ENCODE measurements around the gene DMD. TPM values are rescaled to one million over a fixed set of nuclear protein-coding genes. Genes with fewer than 3 reads are reported as not detected.

The DMD gene
- total and polyA plus RNA-seq, 2 experiments from 2014 or later, result 1.5 to 2.0 TPM

- no peaks in the 10 kb centered on the region for H3K9me3 ChIP-seq (ENCODE audit: low read depth)
- no peak overlapping the region for H3K27ac ChIP-seq
- H2AFZ ChIP-seq, result no peak overlapping the region
- no peak overlapping the region for H3K4me2 ChIP-seq (ENCODE audit: unreplicated experiment)
- TF ChIP-seq EZH2 (IDR thresholded peaks at IDR 0.05; ENCODE audit: insufficient read depth, poor library complexity, severe bottlenecking) (no peak), EZH2phosphoT487 (IDR thresholded peaks at IDR 0.05; ENCODE audit: insufficient read depth, low read depth) (no peak)
- in situ Hi-C loops (cut with MboI), result no loop called here
- H3K36me3 ChIP-seq (ENCODE audit: low read depth), result no peaks in the 10 kb centered on the region
- no peaks in the 10 kb centered on the region for H3F3A ChIP-seq (ENCODE audit: insufficient read depth)
- no peaks in the 10 kb centered on the region for H3K27me3 ChIP-seq (replicated peaks; ENCODE audit: insufficient read depth)
- no peaks in the 10 kb centered on the region for H3K4me1 ChIP-seq (ENCODE audit: insufficient read depth)
- 39 to 51% methylated on average over 6 to 7 of the region's 7 CpGs for WGBS, 2 experiments (ENCODE audit: low coverage in 1 of 2, low lambda C conversion rate in 2 of 2, missing lambda C conversion rate in 2 of 2)
- H3K9ac ChIP-seq, result no peak overlapping the region
- no peak overlapping the region for H3K4me3 ChIP-seq
- DNase-seq, result no peak
- H3K79me2 ChIP-seq (ENCODE audit: insufficient read depth), result no peaks in the 10 kb centered on the region
- H4K20me1 ChIP-seq (ENCODE audit: insufficient read depth), result no peaks in the 10 kb centered on the region
- no peaks in the 10 kb centered on the region for H3K9me2 ChIP-seq (ENCODE audit: insufficient read depth)
Measured at GRCh38 chrX:32894679-32895078, 316.7 kb downstream of the DMD start.

- no peaks in the 10 kb centered on the region for H3K9me3 ChIP-seq (ENCODE audit: low read depth)
- WGBS, 2 experiments (ENCODE audit: low coverage in 1 of 2, low lambda C conversion rate in 2 of 2, missing lambda C conversion rate in 2 of 2), result 20 to 25% methylated on average over 4 to 5 of the region's 5 CpGs
- no peak for DNase-seq
- H3K79me2 ChIP-seq (ENCODE audit: insufficient read depth), result no peaks in the 10 kb centered on the region
- TF ChIP-seq EZH2phosphoT487 (IDR thresholded peaks at IDR 0.05; ENCODE audit: insufficient read depth, low read depth) (no peak), EZH2 (IDR thresholded peaks at IDR 0.05; ENCODE audit: insufficient read depth, poor library complexity, severe bottlenecking) (no peak)
- no peak overlapping the region for H2AFZ ChIP-seq
- H4K20me1 ChIP-seq (ENCODE audit: insufficient read depth), result no peaks in the 10 kb centered on the region
- H3K9ac ChIP-seq, result no peak overlapping the region
- in situ Hi-C loops (cut with MboI), result no loop called here
- no peaks in the 10 kb centered on the region for H3K4me1 ChIP-seq (ENCODE audit: insufficient read depth)
- no peak overlapping the region for H3K27ac ChIP-seq
- H3K4me3 ChIP-seq, result no peak overlapping the region
- no peaks in the 10 kb centered on the region for H3K9me2 ChIP-seq (ENCODE audit: insufficient read depth)
- no peaks in the 10 kb centered on the region for H3K27me3 ChIP-seq (replicated peaks; ENCODE audit: insufficient read depth)
- H3F3A ChIP-seq (ENCODE audit: insufficient read depth), result no peaks in the 10 kb centered on the region
- H3K4me2 ChIP-seq (ENCODE audit: unreplicated experiment), result no peak overlapping the region
- no peaks in the 10 kb centered on the region for H3K36me3 ChIP-seq (ENCODE audit: low read depth)
Measured at GRCh38 chrX:32893751-32894150, 317.6 kb downstream of the DMD start.

- no peak for DNase-seq
- Histone ChIP-seq H3K27ac (no peak overlapping the region), H3K4me1 (ENCODE audit: insufficient read depth) (no peaks in the 10 kb centered on the region), H3K9me2 (ENCODE audit: insufficient read depth) (no peaks in the 10 kb centered on the region), H3K79me2 (ENCODE audit: insufficient read depth) (no peaks in the 10 kb centered on the region), H4K20me1 (ENCODE audit: insufficient read depth) (no peaks in the 10 kb centered on the region), H3F3A (ENCODE audit: insufficient read depth) (no peaks in the 10 kb centered on the region), H3K9me3 (ENCODE audit: low read depth) (no peaks in the 10 kb centered on the region), H3K4me3 (no peak overlapping the region), H3K4me2 (ENCODE audit: unreplicated experiment) (no peak overlapping the region), H2AFZ (no peak overlapping the region), H3K27me3 (replicated peaks; ENCODE audit: insufficient read depth) (no peaks in the 10 kb centered on the region), H3K36me3 (ENCODE audit: low read depth) (no peaks in the 10 kb centered on the region), H3K9ac (no peak overlapping the region)
- TF ChIP-seq EZH2 (IDR thresholded peaks at IDR 0.05; ENCODE audit: insufficient read depth, poor library complexity, severe bottlenecking), result no peak
- no peak for TF ChIP-seq EZH2phosphoT487 (IDR thresholded peaks at IDR 0.05; ENCODE audit: insufficient read depth, low read depth)
- 24 to 25% methylated on average over 3 of the region's 3 CpGs for WGBS, 2 experiments (ENCODE audit: low coverage in 1 of 2, low lambda C conversion rate in 2 of 2, missing lambda C conversion rate in 2 of 2)
- in situ Hi-C loops (cut with MboI), result no loop called here
Measured at GRCh38 chrX:32877592-32877991, 333.8 kb downstream of the DMD start.

- no peaks in the 10 kb centered on the region for H3K9me3 ChIP-seq (ENCODE audit: low read depth)
- no peaks in the 10 kb centered on the region for H4K20me1 ChIP-seq (ENCODE audit: insufficient read depth)
- no peaks in the 10 kb centered on the region for H3F3A ChIP-seq (ENCODE audit: insufficient read depth)
- no peaks in the 10 kb centered on the region for H3K27me3 ChIP-seq (replicated peaks; ENCODE audit: insufficient read depth)
- no peak overlapping the region for H3K9ac ChIP-seq
- no peak for DNase-seq
- H3K4me2 ChIP-seq (ENCODE audit: unreplicated experiment), result no peak overlapping the region
- H3K4me1 ChIP-seq (ENCODE audit: insufficient read depth), result no peaks in the 10 kb centered on the region
- H3K4me3 ChIP-seq, result no peak overlapping the region
- TF ChIP-seq EZH2 (IDR thresholded peaks at IDR 0.05; ENCODE audit: insufficient read depth, poor library complexity, severe bottlenecking) (no peak), EZH2phosphoT487 (IDR thresholded peaks at IDR 0.05; ENCODE audit: insufficient read depth, low read depth) (no peak)
- 34 to 49% methylated on average over 4 of the region's 4 CpGs for WGBS, 2 experiments (ENCODE audit: low coverage in 1 of 2, low lambda C conversion rate in 2 of 2, missing lambda C conversion rate in 2 of 2)
- H3K9me2 ChIP-seq (ENCODE audit: insufficient read depth), result no peaks in the 10 kb centered on the region
- H3K36me3 ChIP-seq (ENCODE audit: low read depth), result no peaks in the 10 kb centered on the region
- no peaks in the 10 kb centered on the region for H3K79me2 ChIP-seq (ENCODE audit: insufficient read depth)
- H3K27ac ChIP-seq, result no peak overlapping the region
- in situ Hi-C loops (cut with MboI), result no loop called here
- H2AFZ ChIP-seq, result no peak overlapping the region
Measured at GRCh38 chrX:32874839-32875238, 336.5 kb downstream of the DMD start.

GRCh38 chrX:32873786-32874185 is 337.6 kb downstream of the DMD start:
- Histone ChIP-seq H3K36me3 (ENCODE audit: low read depth) (no peaks in the 10 kb centered on the region), H3K9ac (no peak overlapping the region), H3K9me2 (ENCODE audit: insufficient read depth) (no peaks in the 10 kb centered on the region), H3K4me3 (no peak overlapping the region), H4K20me1 (ENCODE audit: insufficient read depth) (no peaks in the 10 kb centered on the region), H3K27me3 (replicated peaks; ENCODE audit: insufficient read depth) (no peaks in the 10 kb centered on the region), H3K4me1 (ENCODE audit: insufficient read depth) (no peaks in the 10 kb centered on the region), H2AFZ (no peak overlapping the region), H3K4me2 (ENCODE audit: unreplicated experiment) (no peak overlapping the region), H3K79me2 (ENCODE audit: insufficient read depth) (no peaks in the 10 kb centered on the region), H3F3A (ENCODE audit: insufficient read depth) (no peaks in the 10 kb centered on the region), H3K27ac (no peak overlapping the region), H3K9me3 (ENCODE audit: low read depth) (no peaks in the 10 kb centered on the region)
- WGBS, 2 experiments (ENCODE audit: low coverage in 1 of 2, low lambda C conversion rate in 2 of 2, missing lambda C conversion rate in 2 of 2), result 18 to 31% methylated on average over 2 of the region's 2 CpGs
- no peak for DNase-seq
- TF ChIP-seq EZH2 (IDR thresholded peaks at IDR 0.05; ENCODE audit: insufficient read depth, poor library complexity, severe bottlenecking) (no peak), EZH2phosphoT487 (IDR thresholded peaks at IDR 0.05; ENCODE audit: insufficient read depth, low read depth) (no peak)
- in situ Hi-C loops (cut with MboI), result no loop called here

Data from GM23248 (cell line).